GM18498 (cell line): ENCODE measurements around the gene LRFN2.

Experiments used
- ATAC-seq: cut with Tn5 transposase; IDR thresholded peaks from one replicate; pipeline ENCODE4 v1.9.1; 2021; ENCODE audit warnings: mild to moderate bottlenecking, moderate library complexity; ENCODE audit not compliant: unreplicated experiment

LRFN2 gene

DNA sequence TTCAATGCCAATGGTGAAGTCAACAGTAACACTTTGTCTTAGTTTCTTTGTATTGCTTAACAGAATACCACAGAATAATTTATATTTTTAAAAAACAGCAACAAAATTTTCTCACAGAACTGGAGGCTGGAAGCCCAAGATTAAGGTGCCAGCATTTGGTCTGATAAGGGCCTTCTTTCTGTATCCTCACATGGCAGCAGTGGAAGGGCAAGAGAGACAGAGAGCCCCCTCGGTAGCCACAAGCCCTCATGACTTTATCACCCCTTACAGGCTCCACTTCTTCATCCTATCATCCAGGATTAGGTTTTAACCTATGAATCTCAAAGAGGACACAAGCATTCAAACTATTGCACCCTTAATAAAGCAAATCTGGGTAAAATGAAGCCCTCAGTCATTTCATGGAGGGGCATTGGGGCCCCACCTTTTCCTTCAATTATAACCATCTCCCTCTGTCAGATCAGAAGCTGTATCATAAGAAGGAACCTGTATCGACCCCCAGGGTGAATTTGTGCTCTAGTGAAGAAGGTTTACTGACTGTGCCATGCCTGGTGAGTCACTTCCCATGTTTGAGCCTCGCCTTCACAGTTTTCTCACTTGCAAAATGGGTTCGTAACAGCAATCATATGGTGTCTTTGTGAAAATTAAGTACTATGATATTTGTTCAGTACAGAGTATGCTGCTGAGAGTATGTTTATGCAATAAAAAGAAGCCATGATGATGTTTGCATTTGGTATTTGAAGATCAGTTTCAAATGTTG, 178.2 kb downstream of the LRFN2 start:
- no peak for ATAC-seq

DNA sequence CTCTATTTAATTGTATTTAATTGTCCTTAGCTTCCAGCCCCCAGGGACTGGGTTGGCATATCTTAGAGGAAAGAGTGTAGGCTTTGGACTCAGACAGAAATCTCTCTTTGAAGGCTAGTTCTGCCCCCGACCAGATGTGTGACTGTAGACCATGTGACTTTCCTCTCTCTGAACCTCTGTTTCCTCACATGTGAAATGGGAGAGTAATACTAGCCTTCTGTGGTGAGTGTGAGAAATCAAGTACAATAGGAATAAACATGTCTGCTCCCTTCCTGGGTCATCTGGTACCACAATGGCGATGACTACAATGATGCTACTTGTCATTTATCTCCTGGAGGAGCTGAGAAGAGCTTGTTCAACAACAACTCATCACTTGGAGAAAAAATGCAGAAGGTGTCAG, 179.9 kb downstream of the LRFN2 start:
- ATAC-seq: no peak

DNA sequence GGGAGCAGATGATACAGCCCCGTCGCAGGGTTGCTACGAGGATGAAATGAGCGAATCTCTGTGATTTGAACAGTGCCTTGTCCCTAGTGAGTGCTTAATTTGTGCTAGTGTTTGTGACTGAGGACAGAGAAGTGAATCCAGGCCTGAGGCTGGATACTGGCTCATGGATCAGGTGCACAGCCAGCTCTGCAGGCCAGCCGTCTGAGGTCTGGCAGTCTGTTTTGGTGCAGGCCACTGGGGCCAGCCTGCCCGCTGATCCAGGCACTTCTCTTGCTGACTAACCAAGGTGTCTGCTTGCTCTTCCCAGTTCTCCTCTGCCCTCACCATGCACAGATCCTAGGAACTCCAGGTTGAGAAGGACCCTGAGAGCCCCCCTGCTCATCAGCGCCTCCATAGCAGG, 181.0 kb downstream of the LRFN2 start:
- no peak for ATAC-seq

DNA sequence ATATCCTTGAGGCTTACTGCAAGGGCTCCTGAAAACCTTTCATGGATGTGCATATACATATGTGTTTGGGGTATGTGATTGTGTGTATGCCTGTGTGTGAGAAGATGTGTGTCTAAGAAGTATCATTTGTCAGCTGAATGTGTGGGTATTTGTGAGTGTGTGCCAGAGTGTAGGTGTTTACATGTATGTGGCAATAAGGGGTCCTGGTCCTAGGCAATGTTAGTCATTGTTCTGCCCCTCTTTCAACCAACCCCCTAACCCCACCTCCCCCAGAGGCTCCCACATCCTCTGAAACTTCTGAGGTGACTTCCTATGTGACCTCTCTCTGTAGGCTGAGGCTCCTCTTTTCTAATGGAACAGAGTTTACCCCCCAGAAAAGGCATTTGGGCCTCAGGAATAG, 186.4 kb downstream of the LRFN2 start:
- no peak for ATAC-seq

DNA sequence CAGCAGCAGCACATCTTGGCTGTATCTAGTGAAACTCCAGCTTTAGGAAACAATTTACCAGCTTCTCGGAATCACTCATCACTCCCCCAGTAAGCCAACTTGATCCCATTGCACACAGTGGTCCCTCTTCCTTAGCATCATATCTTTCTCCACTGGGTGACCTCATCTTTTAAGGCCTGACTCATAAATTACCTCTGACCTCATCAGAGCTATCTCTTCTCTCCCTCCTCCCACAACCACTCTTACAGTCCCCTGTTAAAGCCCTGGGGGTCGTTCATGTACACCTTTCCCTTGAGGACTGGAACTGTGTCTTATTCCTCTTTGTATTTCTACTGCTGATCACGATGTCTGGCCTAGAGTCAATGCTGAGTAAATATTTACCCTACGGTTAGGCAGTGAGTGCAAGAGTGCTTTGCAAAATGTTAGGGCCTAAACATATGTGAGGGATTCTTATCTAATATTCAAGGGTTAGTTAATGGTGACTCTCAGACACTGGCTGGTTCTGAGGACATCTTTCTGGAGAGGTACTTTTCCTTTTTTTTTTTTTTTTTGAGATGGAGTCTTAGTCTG, 187.2 kb downstream of the LRFN2 start:
- ATAC-seq: no peak

DNA sequence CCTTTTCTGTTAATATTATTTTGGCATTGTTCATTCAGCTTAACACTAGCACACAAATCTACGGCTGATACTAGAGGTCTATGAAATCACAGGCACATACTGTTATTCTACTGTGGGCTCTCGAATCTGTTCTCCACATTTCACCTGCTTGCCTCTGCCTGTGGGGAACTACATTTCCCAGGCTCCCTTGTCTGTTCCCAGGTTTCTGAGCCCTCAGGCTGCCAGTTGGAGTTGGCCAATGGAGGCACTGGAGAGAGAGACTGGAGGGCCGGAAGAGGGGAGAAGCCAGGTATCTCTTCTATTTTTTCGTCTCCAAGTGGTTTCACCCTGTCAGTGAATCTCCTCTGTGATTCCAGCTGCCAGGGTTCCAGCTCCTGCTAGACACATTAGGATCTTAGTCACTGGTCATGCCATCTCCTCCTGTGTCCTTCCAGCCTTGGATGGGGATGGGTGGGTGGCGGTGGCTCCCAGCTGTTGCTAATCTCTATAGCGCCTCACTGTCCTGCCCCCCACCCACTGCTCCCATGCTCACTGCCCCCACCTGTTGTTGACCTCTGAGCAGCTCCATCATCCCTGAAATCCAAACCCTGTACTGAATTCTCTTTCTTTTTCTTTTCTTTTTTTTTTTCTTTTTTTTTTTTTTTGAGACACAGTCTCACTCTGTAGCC, 188.2 kb downstream of the LRFN2 start:
- ATAC-seq: no peak

DNA sequence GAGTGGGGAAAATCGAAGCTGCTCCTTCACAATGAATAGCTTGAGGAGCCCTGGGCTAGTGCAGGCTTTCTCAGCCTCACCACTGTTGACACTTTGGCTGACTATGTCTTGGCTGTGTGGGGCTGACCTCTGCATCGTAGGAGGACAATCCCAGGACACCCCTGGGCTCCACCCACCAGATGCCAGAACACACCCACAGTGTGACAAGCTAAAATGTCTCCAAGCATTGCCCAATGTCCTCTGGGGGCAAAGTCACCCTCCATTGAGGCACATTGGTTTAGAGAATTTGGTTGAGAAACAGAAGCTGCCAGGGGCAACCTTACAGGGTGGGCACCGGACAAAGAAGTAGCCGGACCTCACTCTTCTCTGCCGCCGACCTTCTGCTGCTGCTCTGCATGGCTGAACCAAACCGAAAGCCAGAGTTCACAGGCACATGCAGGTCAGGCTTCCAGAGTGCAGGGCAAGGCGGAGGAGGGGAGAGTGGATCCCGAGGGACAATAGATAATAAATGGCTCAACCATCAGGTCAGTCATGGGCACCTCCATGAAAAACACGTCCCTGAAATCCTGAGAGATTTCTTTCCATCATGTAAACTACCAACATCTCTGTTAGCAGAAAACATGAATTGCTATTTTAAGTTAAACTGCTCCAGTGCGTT, 189.0 kb downstream of the LRFN2 start:
- no peak for ATAC-seq

DNA sequence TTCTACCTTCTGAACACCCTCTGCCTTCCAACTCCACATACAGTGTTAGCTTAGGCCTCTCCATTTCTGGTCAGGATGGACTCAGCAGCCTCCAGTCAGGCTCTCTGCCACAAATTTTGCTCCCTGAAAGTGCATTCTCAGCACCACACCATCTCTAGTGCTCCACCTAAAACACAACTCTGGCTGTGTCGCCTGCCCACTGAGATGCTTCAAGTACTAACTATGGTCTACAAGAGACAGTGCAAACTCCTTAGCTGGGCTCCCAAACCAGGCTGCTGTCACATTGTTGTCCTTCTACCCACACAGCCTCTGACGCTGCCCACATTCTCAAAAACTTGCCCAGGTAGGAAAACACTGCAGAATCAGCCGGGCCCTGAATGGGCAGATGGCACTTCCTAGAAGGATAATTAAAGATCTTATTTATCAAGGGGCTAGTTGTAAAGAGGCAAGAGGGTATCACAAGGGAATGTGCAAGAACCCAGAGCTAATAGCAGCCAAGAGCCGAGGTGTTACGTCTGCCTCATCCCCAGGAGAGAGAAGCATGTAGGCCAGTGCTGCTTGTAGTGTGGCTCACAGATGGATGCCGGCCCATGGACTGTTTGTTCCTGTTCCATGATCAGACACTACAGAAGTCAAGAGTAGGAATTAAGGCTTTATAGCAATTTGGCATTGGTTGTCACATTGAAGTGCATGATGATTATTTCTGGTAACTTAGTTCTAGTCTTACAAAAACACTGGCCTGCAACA, 189.7 kb downstream of the LRFN2 start:
- no peak for ATAC-seq

DNA sequence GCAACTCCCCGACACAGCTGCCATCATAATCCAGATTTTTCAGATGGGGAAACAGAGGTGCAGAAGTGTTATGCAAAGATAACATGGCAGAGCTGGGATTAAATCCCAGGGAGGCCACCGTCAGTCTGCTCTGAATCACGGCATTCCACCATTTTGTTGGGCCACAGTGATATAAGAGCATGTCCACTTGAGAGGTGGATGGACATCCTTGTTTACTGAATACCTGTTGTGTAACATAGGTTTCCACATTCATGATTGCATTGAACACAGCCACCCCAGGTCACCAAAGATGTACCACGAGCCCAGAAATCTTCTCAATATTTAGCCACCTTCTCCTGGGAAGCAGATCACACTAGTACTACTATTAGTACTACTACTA, 191.5 kb downstream of the LRFN2 start:
- ATAC-seq: no peak

DNA sequence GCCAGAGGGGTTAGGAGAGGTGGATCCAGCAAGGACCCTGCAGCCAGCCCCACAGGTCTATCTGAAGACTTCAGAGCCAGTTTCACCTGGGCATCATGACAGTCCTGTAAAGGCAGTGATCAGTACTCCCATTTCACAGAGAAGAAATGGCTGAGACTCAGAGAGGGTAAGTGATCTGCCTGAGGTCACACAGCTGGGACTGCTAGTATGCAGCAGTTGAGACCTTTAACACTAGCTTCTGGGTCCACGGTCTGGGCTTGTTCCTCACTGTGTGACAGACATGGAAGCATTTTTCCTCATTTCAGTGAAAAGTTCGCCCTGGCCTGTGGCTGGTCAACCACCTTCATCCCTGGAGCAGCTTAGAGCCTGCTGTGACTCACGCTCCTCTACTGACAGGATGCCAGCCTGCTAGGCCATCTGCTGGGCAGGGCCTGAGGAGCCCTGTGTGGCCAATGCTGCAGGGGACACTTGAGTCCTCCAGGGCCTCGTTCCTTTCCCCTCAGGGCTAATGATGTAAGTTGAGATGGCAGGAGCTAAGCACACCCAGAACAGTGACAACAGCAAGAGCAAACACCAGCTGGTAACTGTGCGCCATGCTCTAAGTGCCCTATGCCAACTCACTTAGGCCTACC, 192.0 kb downstream of the LRFN2 start:
- no peak for ATAC-seq

DNA sequence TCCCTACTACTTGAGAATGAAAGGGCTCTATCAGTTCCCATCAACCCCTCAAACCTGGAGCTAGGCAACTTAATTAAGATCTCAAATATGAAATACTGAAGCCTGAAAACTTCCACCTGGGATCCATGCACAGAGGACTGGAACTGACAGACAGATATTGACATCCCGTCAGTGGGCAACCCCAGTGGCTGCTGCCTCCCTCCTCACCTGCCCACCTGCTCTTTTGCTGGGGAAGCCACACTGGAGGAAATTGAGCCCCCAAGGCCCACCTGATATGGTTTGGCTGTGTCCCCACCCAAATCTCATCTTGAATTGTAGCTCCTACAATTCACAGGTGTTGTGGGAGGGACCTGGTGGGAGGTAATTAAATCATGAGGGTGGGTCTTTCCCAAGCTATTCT, 192.8 kb downstream of the LRFN2 start:
- no peak for ATAC-seq

DNA sequence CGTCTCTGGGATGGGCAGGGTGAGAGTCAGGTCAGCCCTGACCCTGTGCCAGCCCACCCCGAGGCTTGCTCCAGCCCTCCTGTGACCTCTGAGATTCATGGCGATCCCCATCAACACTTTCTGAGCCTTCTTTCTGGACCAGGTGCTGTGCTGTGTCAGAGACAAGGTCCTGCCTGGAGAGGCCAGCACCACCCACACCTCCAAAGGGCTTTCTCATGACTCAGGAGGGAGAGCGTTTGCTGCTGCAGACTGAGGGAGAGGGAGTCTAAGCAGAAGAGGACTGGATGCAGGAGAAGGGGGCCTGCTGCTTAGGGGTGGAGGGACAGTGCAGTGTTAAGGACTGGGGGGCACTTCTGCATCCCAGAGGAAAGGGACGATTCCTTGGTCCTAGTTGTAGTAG, 193.5 kb downstream of the LRFN2 start:
- ATAC-seq: no peak

DNA sequence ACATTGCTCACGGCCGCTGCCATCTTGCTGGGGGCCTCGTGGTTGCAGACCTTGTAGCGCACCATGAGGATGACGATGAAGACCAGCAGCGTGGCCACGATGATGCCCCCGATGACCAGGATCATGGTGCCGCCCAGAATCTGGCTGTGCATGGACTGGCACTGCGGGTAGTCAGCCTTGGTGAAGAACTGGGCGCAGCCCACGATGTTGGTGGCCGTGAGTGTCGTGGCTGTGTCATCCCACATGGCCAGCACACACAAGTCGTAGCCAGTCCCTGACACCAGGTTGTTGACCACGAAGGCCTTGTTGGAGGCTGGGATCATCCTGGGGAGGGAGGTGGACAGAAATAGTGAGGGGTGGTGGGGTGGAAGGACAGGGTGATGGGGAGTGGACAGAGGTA, 194.6 kb downstream of the LRFN2 start:
- ATAC-seq: no peak

DNA sequence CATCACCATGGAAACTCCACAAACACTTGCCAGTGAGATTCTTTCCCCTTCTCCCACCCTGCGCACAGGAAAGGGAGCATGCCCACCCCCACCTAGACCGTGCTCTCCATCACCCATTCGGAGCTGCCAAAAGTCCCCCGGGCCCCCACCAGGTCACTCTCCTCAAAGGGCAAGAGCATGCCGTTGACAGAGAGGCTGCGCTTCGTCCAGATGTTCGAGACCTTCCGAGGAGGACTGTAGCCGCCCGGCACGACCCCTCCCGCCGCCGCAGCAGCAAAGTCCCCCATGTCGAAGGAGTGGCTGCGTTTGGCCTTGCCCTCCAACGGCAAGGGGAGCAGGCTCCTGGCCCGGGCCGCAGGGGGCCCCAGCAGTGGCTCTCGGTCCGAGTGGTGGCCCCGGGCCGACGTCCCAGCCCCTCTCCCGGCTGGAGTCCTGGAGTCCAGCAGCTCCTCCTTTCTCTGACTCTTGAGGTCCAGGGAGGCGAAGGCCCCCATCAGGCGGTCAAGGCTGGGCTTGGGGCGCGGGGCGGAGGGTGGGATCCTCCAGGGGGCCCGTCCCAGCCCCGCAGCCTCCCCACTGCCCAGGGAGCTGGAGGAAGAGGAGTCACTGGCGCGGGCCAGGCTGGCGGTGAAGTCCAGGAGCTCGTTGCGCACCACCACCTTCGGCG, 195.2 kb downstream of the LRFN2 start:
- no peak for ATAC-seq

DNA sequence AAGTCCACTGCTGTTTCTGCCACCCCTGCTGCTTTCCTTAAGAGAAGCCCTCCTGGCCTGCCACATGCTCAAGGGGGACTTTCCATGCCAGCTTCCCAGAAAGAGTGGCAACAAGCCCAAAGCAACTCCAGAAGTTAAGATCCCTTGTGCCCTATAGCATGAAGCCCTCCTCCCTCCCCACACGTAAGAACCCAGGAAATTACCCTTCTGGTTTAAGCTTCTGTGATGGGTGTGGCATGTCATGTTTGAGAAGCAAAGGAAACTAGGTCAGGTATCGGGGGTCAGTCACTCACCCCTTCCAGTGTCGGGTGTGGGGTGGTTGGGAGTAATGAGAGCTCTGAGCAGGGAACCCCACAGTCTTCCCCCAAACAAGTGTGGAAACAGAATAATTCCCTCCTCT, 196.1 kb downstream of the LRFN2 start:
- ATAC-seq: no peak

DNA sequence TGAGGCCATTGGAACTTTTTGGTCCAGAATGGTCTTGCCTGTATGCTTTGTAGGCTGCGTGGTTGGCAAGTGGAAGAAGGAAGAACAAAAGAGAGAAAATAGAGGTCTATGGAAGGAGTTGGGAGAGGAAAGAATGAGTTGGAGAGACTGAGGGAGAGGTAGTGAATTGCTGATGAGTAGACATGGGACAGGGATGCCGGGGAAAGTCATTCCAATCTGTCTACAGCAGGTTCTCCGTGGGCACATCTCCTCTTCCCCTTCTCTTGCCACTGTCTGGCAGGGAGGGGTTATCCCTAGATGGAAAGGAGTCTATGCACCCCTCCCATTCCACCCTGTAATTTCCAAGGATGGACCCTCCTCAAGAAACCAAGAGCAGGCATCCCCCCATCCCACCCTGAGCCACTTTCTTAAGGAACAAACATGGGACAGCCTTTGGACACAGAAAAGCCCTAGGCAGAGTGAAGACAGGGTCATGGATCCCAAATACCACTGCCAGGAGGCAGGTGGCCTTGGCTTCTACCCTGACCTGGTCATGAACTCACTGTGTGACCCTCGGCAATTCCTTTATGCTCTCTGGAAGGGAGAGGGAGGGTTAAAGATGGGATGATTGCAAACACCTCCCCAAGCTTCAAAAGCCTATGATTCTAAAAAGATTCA, 196.9 kb downstream of the LRFN2 start:
- no peak for ATAC-seq

DNA sequence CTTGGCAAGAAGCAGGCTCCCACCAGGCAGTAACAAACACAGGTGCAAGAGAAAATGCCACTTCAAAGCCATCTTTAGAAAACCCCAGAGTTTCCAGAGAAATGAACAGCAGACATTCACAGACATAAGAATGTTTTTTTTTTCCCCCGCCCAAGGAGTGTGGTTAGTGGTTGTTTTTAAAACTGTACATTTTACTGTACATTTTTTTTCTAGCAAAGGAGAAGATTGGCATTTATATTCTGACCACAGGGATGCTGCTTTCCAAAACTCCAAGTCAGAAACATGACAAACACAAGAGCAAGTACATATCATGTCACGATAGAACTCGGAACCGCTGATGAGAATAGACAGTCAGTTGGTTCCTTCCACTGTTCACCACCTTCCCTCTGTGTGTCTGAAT, 197.9 kb downstream of the LRFN2 start:
- no peak for ATAC-seq

DNA sequence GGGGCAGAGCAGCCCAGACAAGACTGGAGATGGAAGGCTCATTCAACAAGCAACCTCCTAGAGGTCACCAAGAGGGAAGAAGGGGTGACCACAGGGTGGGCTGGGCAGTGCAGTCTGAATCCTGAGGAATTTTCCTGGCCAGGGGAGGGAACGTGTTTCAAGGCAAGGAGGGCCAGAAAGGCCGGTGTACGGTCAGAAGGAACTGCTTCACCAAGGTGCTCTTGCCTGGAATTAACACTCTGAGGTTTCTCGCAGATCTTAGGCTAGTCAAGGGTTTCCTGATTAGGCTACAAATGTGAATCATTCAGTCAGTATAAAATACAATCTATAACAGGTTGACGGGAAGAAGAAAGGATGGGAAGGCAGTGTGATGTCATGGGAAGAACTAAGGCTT, 199.3 kb downstream of the LRFN2 start:
- ATAC-seq: no peak

DNA sequence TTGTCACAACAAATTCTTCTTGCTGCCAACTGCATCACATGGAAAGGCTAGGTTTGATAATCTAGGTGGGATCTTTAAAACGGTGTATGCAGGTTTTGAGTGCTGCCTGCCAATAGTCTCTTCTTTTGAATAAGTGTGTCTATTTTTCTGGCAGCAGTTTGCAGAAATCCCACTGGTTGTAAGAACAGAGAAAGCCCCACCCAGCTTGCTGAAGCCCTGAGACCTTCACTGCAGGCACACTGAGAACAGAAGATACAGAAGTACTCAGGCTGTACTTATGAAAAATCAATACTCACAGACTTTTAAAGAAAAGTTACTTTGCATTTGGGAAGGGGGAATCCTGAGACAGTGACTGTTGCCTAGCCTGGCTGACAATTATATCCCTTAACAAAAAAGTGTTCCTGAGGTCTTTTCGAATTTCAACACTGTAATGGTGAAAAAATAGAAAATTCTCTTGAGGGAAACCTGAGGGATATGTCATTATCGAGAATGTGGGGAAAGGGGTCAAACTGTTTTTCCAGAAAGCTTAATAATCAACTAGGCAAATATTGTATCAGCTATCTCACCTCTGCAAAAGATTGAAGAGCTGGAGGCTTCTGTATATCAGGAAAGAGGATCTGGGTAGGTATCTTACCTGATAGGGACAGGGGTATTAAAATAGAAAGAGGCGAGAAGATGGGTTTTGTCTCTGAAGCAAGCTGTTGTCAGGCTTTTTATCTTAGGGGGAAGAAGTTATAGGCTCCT, 199.9 kb downstream of the LRFN2 start:
- no peak for ATAC-seq
